NCI-H146 treated with DMSO at 0.1 percent for 48 hours (cell line): Measurements from ENCODE around the gene CPNE1.

Experiments used
- DNase-seq: peaks from one replicate; lab custom pipeline; 2025; ENCODE audit not compliant: unreplicated experiment; lab: John Stamatoyannopoulos, UW

CPNE1 gene

DNA sequence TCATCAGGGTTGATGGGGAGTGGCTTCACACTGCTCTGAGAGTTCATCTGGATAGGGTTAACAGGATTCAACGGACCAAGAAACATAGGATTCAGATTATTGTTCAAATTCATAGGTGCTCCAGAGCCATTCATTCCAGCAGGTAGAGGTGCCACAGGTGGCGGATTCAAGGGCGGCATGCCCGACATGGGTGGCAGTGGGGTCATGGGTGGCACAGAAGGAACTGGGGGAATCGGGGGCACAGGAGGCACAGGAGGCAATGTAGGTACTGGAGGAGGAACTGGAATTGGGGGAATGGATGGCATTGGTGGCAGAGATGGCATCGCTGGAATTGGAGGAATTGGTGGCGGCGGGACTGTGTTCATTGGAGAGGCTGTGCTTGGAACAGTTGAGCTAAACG is 10.3 kb downstream of the CPNE1 start:
- no peak for DNase-seq

DNA sequence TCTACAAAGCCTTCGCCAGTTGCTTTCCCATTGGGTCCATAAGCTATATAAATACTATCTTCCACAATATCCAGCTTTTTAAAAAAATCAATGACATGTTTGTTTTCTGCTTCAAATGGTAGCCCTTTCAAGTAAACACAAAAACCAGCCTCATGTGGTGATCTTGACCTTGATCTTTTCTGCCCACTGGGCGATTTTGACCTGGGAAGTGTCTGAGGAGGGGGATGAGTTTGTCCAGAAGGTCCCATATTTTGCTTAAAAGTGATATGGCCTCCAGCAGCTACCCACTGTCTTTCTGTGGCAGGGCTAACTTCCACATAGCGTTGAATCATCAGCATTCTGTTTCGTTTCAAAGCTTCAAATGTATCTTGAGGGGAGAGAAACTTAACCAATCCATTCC is 10.8 kb downstream of the CPNE1 start:
- no peak for DNase-seq

DNA sequence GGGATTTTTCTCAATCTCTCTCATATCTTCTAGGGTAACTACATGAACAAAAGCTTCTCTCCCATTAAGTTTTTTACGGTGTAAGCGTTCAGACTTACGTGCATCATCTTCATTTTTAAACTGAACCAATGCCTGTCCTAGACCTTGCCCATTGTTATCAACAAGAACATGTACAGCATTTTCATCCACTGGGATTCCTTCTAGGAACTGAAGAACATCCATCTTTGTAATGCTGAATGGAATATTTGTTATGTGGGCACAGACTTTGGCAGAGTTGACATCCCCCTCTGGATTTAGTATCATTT is 11.3 kb downstream of the CPNE1 start:
- DNase-seq, result no peak

DNA sequence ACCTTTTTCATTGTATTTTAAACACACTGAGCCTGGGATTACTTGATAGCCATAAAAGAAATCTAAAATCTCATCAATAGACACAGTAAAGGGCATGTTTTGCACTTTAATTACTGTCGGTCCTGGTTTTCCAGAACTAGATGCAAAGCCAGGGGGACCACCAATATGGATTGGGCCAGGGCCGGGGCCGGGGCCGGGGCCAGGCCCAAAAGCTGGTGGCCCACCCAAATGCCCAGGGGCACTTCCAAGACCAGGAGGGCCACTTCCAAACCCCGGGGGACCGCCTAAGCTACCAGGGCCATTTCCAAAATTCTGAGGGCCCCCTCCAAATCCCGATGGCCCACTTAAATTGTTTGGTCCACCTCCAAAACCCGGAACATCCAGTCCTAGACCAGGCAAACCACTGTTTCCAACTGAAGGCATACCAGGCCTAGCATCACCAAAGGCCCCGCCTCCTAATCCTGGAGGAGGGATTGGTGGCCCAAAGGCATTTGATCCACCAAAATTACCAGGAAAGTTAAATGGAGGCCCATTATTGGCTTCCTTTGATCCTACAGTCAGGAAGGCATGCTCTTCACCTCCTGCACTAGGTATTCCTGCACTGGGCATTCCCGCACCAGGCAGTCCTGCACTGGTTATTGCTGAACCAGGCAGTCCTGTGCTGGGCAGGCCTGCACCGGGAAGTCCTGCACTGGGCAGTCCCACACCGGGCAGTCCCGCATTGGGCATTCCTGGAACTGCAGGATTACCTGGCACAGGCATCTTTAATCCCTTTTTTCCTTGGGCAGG is 11.9 kb downstream of the CPNE1 start:
- no peak for DNase-seq

DNA sequence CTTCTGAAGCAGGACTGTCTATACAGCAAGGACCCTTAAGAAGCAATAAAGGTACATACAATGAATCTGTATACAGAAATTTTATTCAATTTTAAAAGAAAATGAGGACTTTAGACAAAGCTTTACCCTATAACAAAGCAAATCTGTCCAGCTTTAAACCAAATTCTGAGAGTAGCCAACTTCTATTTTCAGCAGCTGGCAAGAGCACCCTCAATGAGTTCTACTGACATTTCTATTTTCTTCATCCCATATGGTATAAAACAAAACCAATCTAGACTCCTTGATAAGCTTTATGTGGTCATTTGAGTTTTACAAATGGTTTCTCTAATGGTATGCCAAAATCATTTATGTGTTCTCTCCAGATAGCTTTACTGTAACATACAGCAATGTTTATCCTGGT is 12.7 kb downstream of the CPNE1 start:
- no peak for DNase-seq

DNA sequence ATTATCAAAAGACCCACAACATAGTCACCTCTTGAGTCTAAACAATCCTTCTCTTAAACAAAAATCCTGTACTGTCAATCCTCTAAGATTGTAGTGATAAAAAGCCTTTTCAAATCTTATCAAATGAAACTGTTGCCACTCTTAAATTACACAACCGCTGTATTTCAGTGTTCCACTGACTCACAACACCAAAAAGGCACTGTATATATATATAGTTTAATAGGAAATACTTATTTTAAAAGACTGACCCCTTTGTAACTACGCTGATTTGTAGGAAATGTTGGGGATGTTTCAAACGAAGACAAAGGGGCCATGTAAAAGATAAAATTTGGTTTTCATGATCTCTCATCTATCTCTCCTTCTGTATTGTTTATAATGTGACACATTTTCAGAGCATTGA is 14.1 kb downstream of the CPNE1 start:
- no peak for DNase-seq

DNA sequence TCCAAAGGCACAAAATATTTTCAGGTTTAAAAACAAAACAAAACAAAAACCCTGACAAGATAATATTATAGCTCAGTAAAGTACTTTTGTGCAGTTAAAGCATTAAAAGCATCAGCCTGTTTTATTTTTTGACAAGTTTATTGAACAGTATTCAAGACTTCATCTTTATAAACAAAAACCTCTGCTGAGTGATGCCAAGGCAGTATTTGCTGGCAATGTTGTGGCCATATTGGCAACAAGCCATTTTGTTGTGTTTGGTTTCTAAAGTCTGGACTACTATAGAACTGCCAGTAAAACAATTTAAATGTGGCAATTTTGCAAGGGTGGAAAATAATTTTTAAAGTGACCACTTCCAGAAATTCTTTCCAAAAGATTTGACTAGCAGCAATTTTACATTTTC is 15.9 kb downstream of the CPNE1 start:
- no peak for DNase-seq

DNA sequence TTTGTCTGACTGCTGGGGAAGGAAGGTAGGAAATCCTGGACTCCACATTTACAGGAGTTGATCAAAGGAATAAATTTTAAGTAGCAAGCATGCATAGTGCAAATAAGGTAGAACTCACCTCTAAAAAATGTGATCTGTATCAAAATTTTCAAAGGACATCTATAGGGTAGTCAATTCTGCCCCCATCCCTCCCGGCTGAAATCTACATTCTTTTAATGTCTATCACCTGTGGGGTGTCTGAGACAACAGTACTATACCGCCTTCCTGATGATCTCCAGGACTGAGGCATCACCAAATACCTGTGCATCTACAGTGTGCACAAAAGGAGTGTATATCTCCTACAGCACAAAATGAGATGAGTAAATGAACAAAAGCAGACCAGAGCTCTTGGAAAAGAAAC is 19.9 kb downstream of the CPNE1 start:
- DNase-seq, result no peak

DNA sequence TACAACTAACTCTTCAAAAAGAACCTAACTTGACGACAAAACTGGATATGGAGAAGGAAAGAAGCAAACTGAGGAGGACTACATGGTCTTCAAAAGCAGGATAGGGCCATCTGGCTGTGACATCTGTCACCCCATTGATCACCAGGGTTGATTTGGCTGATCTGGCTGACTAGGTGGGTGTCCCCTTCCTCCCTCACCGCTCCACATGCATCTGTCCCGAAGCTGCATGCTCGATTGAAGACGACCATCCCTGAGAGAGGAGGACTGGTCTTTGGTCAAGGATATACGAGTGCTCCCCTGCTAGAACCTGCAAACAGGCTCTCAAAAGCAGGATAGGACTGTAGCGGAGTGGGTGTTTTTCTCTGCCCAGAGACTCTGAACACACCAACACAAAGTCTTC is 21.7 kb downstream of the CPNE1 start:
- no peak for DNase-seq

DNA sequence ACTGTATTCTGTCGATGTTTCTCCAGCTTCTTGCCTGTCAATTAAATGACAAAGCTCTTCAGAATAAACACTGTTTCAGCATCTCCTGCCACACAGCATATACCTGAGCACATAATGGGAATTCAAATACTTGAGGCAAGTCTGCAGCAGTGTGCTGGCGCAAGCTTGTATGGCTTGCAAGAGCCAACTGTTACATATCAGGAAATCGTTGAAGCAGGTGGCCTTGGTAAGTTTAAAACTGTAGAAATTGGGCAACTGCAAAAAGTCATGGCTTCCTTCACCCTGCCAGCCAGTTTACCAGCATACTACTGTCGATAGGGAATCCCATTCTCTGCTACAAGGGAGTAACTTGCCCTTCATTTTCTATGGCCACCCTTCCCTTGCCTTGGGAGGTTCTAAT is 23.0 kb downstream of the CPNE1 start:
- no peak for DNase-seq

DNA sequence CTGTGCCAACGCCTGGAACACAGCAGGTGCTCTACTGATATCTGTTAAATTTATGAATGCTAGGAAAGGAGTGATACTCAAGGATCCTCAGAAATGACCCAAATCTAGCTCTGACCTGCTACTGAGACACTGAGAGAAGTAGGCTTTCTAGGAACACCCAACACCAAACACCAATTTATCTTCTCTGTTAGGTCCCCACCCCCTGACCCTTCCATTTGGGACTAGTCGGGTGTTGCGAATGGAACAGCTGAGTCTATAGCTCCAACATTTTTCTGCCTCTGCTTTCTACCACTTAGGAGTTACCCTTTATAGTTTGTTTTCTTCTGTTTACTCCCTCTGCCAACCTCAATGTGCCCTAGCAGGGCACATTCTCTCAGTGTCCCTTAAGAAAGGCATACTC is 24.0 kb downstream of the CPNE1 start:
- DNase-seq, result no peak

DNA sequence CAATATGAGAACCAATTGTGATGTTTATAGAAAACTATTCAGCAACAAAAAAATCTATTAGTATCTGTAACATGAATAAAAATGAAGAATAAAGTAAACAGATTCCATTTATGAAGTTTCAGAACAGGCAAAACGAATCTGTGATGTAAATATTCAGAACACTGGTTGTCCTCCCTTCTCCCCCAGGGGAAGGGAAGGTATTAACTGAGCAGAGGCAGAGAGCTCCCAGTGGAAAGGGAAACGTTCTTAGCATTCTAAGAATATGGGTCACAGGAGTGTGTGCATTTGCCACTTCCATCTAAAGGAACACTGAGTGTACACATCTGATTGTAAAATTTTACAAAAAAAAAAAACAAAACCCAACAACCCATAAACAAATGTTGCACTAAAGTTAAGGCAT is 25.9 kb downstream of the CPNE1 start:
- no peak for DNase-seq

DNA sequence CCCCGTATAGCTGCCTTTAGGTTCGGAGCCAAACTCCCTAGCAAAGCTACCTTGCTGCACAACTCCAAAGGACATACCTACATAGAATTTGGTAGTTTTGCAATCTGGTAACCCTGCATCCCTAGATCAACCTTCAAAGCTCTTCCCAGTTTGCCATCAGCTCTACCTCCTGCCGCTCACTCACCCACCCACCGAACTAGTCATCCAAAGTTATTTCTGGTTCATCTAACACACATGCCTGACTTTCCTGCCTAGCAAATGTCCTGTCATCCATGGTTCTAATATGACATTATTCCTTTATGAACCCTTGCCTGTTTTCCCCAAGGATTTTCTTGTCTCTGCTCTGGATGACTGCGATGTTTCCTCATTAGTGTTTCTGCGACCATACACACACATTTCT is 27.4 kb downstream of the CPNE1 start:
- no peak for DNase-seq

DNA sequence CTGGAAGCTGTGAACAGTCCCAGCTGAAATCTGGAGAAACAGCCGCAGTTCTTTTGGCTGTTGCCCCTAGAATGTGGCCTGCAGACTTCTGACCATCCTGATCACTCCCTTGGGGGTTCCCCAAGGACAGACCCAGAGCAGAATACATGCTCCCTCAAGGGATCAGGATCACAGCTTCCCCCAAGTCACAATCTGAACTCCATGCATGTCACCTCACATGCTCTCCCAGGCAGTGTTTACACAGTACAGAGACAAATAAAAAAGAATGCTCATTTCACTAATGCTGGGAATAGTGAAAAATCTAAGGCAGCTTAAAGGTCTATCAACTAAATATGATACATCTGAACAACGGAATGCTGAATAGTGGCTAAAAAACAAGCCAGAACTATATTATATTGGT is 28.6 kb downstream of the CPNE1 start:
- DNase-seq, result no peak

DNA sequence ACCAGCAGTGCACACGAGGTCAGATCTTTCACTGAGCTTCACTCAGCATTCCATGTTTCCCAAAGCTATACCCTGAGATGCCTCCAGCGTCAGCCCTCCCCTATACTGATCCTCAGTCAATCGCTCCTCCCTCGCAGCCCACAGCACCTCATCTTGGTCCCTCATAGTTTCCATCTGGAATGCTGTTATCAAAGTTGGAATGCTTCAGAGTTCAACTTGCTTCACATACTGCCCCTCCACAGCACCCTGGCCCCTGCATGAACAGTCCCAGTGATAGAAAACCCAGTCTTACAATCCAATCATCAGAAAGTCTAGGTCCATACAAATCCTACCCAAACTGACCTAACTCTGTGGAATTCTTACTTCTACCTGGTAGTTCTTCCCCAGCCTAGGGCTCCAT is 29.0 kb downstream of the CPNE1 start:
- DNase-seq, result no peak

DNA sequence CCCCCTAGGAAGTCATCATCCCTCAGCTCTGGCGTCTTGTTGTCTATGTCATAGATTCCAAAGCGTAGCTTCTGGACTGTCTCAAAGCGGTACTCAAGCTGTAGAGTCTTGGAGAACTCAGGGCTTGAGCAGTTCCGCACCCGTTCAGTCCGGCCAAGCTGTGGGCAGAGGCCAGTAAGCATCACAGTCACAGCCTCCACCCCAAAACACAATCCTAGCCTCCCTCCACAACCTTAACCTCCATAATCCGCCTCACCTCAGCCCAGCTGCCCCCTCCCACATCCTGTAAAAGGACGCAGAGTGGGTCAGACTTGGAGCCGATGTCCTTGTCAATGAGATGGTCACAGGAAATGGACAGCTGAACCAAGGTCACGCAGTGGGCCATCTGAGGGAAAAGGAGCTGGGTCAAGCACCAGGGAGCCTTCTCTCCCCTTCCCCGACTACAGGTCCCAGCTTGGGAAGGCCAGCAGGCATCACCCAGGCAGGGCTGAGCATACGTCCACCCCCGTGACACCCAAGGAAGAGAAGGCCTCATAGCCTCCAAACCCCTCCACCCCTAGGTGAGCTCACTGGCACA is 32.1 kb downstream of the CPNE1 start:
- DNase-seq, result no peak

DNA sequence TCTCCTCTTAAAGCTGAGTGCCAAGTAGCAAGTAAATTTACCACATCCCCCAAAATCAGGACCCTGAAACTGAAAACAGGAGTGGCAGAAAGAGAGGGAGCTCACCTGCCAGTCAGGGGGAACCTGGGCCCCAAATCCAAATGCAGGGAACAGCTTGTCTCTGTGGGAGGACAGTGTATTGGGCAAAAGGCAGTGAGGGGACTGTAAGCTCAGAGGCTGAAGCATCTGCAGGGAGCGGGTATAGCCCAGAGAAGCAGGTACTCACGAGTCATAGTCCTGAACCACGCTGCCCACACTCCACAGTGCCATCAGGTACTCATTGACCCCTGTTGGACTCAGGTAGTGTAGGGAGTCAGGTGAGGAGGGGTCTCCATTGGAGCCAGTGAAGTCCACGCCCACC is 34.1 kb downstream of the CPNE1 start:
- no peak for DNase-seq

DNA sequence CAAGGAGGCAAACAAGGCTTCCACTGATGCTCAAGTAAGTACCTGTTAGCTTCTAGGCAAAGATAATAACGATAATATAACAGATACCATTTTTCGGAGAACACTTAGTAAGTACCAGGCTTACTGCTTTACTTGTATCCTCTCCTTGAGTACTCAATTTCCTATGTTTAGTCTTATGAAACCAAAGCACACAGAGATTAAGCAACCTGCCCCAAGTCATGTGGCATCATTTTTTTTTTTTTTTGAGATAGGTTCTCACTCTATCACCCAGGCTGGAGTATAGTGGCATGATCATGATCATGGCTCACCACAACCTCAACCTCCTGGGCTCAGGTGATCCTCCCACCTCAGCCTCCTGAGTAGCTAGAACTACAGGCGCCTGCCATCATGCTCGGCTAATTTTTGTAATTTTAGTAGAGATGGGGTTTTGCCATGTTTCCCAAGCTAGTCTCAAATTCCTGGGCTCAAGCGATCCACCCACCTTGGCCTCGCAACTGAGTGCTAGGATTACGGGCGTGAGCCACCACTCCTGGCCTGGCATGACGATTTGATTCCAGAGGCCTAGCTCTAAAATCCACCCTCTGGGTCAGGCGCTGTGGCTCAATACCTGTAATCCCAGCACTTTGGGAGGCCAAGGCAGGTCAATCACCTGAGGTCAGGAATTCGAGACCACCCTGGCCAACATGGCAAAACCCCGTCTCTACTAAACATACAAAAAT is 35.1 kb downstream of the CPNE1 start:
- no peak for DNase-seq

DNA sequence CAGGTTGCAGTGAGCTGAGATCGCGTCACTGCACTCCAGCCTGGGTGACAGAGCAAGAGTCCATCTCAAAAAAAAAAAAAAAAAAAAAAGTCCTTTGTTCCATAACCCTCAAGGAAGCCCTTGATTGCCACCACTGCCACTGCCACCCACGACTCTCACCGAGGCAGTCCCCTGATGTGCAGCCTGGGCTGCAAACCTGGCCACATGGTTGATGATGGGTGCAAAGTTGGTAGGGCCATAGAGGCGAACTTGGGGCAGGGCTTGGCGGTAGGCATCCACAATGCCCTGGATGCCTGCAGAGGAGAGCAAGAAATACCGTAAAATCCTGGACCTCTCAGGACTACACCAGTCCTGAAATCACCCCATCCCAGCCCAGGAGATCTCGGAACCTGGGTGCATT is 37.6 kb downstream of the CPNE1 start:
- DNase-seq, result no peak

DNA sequence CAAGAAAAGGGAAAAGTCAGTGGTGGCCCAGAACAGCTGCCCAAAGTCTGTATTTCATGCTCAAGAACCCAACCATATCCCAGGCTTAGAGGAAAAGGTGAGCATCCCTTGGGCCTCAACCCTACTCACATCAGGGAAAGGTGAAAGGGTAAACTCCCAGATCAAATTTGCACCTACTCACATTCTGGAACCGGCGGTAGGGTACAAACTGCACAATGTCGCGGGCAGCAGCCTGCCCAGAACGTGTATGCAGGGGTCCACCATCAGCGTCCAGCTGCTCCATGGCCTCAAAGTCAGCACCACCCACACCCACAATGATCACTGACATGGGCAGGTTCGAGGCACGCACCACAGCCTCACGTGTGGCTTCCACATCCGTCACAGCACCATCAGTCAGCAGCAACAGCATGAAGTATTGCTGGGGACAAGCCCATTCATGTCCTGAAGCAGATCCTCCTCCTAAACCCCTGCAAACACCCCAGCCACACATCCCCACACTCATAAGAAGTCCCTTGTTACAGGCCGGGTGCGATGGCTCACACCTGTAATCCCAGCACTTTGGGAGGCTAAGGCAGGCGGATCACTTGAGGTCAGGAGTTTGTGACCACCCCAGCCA is 38.2 kb downstream of the CPNE1 start:
- no peak for DNase-seq

DNA sequence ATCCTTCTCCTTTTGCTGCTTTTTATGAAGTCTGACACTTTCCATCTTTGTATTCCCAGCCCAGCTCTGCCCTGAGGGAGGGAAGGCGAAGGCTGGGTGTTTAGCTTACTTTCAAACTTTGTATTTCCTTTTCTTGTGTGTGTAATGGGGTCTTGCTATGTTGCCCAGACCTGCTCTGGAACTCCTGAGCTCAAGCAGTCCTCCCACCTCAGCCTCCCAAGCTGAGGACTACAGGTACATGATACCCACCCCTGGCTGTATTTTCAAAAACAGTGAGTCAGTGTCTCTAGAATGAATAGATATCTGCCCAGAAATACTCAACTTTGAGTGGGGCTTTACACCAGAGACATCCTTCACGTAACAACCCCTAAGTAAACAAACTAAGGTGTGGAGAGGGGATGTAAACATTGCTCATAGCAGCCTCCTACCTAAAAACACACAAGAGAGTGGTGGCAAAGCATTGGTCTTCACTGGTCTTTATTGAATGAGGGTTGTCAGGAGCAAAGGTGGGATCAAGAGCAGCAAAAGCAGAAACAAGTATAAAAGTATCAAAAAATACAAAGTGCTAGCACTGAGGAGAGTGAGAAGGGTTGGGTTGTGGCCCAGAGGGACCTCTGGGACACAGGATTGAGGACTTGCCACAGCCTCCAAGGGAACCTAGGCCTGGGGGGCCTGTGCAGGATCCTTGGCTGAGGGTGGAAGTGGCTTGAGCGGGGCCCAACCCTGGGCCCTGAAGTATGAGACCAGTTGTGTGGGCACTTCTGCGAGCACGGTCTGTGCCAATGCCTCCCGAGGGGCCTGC is 38.9 kb downstream of the CPNE1 start:
- no peak for DNase-seq
